ENCODE results near the gene HOXA9.

The HOXA9 gene

DNA sequence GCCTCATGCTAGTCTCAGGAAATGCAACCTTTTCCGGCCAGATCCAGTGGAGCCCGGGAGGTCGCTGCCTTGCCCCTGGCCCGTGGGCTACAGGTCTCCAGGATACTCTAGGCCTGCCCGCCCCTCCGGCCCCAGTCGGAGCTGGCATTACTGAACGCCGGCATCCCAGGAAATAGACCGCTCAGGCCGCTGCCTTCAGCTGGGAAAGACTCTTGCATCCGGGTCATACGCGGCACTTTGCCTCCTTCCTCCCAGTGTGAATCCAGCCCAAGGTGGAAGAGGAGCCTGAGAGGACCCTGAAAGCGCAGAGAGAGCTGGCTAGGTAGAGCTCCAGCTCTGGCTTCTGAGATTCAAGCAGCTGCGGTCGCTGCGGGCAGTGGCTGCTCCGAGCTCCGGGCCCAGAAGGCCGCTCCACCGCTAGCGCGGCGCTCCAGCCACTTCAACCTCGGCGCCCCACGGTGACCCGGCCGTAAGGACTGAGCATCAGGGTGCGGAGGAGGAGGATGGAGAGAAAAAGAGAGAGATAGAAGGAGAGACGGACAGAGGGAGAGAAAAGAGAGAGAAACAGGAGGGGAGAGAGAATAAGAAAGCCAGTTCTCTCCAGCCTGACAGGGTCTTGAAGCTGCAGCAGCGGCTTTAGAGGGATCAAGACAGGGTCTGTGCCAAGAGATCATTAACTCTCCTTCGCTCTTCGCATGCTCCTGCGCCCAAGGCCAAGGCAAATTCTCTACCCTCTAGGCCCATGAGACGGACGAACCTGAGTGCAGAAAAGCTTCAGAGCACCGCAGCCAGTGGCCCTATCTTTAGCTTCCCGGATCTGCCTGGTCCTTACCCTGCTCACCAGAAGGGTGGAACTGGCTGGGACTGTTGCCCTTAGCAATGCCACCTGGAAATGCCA, 10.5 kb upstream of the HOXA9 start:
- no peak for DNase-seq

DNA sequence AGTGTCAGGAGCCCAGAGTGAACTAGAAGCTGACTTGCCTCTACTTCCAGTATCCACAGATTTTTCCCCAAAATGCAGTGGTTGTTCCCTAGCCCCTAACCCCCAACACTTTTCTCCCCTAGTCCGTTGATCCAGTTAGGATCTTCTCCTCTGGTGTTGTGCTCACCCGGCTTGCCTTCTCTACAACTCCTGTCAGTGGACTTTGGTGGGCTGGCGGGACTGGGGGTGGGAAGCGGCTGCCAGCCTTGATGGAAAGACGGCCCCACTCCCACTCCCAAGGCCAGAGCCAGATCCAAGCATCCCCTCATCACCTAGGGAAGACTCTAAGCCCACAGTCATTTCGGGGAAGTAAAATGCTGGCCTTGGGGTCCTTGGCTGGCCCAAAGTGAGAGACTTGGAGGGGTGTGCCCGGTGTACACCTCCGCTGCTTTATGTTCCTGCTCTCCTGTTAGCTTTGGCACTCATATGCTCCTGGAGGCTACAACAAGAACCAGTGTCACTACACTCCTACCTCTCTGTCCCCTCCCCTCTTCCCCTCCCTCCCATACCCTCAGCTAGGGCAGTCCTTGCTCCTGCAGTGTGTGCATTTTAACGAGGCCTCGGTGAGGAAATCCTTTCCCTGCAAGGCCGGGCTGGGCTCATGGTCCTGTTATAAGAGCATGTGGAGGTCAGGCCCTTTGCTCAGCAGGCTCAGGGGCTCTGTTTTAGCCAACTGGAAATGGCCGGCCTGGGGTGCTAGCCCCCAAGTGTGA, 9.7 kb upstream of the HOXA9 start:
- DNase-seq = no peak

DNA sequence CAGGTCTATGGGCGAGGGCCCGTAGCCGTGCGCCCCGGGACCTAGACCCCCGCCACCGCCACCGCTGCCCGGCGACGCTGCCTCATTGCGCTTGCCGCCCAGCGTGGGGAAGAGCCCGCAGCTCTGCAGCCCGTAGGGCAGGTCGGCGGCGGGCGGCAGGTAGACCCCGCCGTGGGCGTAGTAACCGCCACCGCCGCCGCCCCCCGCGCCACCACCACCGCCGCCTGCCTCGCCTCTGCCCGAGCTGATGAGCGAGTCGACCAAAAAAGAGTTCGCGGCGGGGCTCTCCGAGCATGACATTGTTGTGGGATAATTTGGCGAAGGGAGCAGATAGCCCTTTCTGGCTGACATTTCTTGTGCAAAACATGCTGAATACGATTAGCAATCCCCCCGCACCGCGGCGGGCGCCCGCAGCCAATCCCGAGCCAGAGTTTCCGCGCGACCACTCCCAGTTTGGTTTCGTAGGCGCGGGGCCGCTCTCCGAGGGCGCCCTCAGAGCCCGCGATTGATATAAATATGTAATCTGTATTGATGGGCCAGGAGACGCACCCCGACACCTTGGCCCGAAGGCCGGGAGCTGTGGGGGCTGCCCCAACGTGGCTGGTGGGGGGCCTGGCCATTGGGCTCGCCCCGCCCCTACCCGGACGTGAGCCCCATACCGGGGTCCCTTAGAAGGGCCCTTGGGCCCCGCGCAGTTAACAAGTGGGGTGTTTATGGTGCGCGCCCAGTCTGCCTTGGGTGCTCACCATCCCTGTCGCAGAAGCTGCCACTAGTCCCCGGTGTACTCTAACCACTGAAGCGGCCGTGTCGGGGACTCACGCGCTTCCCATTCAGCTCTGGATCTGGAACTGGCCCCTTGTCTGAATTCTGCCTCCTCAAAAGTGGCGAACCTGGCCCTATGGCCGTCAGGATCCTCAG, 8.9 kb upstream of the HOXA9 start, which contains the start of gene HOXA10:
TSS of gene HOXA10 (minus strand) at position 365 of the 918 bp plus-strand sequence. CDS start at position 351, 14 bp downstream.
- no peak for DNase-seq

DNA sequence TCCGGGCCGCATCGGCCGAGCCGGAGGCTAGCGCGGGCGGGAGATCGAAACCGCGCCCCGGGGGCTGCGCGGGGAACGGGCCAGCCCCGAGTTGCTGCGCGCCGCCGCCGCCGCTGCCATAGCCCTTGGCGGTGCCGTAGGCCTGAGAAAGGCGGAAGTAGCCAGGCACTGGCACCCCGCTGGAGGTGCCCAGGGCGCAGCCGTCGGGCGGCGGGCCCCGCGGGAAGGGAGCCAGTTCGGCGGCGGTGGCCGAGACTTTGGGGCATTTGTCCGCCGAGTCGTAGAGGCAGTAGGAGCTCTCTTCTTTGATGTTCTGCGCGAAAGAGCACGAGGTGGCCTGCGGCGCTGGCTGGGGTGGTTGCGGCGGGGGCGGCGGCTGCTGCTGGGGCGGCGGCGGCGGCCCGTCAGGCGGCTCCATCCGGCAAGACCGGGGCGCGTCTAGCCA, 8.2 kb upstream of the HOXA9 start:
- no peak for DNase-seq

DNA sequence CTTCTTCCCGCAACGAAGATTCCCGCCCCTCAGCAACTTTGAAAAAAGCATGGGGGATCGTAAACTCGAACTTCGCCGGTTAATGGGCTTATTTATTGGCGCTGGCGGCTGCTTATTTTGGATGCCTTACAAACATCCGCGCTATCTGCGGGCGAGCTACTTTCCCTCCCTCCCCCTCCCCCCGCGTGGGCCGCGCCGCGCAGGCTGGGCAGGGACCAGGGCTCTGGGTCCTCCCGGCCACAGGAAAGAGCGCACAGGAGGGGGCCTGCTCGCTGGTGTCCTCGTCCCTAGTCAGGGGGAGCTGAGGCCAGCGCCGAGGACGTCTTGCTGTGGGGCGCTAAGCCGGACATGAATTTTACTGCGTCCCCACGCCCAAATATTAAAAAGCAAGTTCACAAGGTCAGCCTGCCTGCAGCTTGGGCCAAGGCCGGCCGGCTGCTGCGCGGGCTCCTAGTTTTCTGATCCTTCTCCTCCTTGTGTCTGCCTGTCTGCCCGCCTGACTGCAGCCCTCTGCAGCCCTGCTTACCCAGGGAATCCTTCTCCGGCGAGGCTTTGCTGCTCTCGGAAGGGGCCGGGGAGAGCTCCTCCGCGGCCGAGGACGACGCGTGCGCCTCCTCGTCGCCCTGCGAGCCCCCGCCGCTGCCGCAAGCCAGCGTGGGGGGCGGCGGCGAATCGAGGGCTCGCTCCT, 7.6 kb upstream of the HOXA9 start:
- peak; percentile 45 for DNase-seq

DNA sequence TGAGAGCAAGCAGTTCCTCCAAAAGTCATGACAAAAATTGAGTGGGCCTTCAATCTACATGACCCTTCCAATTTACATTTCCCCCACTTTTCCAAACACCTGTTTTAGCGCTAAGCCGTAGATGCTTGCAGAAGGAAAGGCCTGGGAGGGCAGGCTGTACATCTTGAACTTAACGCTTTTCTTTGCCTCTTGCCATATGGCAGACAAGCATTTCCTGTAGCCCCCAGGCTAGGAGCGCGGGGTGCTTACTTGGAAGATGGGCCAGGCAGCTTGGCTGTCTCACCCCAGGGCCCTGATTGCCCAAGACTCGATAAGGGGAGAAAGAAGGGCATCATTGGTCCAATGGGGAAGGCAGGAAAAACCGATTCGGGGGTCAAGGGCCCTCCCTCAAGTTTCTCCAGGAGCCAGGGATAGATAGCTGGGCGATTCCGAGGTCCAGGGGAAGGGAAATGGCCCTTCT, 7.0 kb upstream of the HOXA9 start:
- no peak for DNase-seq

DNA sequence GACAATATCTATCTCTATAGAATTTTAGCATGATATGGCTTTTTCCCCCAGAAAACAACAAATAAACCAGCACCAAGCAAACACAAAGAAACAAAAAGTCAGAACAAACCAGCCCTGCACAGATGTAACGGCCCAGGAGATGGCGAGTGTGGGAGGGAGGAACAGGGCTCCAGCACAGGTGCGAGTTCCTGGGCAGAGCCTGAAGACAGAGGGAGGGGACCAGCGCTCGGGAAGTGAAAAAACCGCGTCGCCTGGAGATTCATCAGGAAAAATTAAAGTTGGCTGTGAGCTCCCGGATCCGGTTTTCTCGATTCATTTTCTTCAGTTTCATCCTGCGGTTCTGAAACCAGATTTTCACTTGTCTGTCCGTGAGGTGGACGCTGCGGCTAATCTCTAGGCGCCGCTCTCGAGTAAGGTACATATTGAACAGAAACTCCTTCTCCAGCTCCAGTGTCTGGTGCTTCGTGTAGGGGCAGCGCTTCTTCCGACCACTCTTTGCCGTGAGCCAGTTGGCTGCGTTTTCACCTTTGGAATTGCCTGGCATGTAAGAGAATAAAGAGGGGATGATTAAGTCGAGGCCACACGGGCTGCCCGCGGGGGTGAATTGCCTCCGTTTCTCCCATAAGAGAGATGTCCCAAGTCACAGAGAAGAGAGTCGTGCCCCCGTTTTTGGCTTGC, 6.4 kb upstream of the HOXA9 start:
- DNase-seq = no peak

DNA sequence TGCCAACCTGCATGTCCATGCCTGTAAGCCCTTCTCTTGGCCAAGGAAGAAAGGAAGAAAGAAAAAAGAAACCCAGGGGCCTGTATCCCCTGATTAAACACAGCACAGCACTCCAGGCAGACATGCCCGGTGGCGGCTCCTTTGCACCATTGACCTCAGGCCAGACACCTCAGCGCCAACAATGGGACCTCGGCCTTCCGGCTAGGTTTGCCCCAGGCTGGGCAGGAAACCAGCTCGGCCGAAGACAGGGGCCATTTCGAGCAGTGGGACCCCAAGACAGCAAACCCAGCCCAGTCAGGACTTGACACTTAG, 5.9 kb upstream of the HOXA9 start:
- DNase-seq = no peak

DNA sequence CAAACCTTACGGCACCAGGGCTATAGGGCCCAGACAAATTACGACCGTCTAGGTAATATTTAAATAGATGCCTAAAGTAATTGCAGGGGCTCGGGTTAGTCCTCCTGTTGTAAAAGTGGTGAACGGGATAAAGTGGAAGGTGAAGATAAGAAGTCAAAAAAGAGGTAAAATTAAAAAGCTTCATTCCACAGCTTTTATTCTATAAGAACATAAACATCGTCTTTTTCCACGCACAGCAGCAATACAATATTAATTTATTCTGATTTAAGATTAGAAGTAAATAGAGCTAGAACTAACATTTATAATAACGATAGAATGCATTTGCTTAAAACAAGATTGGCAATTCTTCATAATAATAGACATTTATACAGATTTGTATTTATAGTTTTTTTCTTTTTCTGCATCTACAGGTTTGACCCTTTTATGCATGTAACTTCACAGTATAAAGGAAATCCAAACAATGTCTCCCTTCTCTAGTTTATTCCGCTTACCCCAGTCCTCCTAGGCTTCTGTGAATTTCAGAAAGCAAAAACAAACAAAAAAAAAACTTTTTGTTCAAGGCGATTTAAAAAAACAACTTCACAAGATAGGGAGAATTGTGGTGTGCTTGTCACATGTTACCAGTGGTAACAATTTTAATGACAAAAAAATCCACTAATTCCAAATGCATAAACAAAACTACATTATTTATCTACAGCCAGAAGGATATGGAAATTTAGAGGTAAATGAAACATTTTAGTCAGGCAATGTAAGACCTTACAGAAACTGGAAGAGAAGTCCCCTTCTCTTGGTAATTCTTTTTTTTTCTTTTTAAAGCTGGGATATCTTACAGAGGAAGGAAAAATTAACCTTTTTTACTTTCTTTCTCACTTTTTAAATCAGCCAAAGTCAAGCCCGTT, 5.3 kb upstream of the HOXA9 start:
- no peak for DNase-seq

DNA sequence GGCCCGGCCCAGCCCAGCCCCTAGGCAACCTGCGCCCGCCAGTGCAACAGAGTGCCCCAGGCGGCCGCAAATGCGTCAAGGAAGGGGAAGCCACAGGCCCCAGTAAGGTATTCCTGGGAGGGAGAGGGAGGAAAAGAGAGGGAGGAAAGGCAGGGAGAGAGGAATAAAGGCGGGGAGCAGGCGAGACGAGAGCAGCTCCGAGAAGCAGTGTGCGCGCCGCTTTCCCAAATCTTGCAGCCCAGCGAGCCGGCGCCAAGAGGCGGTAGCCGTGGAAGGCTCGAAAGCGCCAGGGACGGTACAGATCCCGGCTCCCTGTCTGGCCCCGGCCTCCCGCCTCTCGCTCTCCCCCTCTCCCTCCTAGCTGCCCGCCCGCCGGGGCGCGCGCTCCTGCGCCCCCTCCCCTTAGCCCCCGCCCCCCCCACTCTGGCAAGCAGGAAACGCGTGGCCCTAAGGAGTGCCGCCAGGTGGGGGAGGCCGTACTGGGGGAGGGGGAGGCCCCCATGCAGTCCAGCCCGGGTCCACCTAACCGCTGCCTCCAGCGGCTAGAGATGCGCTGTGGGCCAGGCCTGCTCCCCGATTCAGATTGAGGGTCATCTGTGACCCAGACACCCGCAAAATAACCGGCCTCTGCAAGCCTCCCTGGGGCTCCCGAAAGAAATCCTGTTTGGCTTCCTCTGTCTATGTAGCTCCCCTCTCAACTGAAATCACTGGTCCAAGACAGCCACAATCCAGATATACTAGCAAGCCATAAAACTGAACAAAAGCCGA, 4.5 kb upstream of the HOXA9 start:
- DNase-seq = no peak

DNA sequence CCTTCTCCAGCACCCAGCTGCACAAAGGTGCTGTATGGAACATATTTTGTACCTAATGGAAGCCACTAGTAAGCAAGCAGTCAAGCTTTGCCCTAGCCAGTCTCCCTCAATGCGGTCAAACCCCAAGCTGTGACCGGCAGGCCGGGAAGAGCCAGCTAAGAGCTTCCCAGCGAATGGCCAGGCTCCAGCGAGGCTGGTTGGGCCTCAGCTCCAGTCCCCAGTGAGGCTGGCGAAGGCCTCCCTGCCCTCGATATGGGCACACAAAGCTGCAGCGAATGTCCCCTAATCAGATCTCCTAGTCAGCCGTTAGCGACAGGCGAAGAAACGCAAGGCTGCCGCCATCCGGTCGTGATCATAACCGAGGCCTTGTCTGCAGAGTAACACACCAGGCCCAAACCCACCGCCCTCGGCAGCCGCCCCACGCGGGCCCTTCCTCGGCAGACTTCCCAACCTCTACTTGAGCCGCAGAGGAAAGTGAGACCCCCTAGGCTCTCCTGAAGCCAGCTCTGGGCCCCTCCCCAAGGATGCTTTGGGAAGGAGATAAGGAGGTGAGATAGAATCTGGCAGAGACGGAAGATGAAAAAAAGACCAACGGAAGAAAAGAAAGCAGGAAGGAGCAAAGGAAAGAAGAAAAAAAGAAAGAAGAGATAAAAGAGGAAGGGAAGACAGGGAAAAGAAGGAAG, 3.1 kb upstream of the HOXA9 start:
- DNase-seq = peak; percentile 74

DNA sequence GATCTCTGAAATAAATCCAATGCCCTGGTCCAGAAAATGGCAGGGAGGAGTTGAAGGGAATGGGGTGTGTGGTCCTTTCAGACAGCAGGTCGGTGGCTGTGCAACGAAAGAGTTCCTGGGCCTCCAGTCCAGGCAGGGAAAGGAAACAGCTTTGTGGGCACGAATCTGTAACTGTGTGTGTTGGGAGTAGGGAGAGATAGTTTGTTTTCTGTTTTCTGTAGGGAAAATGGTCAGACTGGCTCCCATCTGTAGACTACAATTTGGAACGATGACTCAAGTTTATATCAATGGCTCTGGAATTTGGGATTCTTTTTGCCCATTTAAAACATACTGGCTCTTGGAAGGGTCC, 2.6 kb upstream of the HOXA9 start:
- DNase-seq = no peak

DNA sequence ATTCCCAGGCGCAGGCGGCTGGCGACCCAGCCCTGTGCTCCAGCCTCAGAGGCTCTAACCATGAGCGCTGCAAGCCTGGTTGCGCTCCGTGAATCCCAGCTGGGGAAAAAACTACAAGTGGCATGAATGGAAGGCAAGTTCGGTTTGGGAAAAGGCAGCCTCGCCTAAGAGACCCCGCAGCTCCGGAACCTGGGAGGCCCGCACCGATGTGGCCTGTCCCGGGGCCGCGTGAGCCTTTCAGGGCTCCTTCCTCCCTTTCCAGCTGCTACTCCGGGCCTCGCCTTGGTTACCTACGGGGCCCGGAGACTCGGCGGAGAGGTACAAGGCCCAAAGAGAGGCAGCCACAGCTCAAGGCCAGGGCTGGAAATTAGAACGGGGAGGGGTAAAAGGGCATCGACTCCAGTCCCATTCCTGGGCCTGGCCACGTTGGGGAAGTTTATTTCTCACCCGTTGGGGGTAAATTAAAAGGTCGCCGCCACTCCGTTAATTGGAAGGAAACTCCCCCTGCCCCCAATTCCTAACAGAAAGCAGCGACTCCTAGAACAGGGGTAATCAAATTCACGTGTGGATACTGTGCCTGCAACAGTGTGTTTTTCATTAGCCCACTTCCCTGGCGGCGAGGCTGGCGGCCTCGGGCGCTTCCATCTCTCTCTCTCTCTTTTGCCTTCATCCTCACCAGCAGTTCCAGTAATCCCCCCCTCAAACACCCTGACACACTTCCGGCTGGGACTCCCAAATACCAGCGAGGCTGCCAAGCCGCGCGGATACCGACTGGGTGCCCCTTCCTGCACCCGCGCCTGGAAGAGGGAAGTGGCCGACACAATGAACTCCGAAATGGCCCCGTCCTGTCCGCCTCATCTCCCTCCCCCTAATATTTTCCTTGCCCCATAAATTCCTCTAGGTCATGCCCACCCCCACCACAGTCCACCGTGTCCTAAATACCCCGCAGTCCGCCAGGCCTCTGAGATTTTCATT, 1.5 kb upstream of the HOXA9 start:
- DNase-seq = no peak

DNA sequence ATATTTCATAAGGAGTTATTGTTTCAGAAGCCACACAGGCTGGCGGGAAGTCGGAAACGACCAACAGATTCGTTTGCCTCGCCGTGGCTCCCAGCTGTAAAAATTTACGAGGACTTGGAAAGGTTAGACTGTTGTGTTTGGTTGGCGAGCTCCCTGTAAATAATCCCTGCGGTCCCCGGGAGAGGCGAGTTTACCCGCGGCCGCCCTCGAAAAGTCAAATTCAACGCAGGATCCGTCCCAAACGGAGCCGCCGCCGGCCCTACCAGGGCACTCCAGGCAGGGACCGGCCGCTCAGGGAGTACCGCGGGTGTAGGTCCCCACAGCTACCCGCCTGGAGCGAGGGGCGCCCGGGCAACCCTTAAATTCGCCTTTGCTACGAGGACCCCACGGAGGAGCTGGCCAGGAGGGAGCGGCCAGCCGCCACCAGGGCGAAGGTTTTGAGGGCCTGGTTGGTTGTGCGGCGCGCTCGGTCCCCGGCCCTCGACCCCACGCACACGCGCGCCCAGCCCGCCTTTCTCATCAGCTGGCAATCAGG, 726 bp upstream of the HOXA9 start:
- DNase-seq = no peak

DNA sequence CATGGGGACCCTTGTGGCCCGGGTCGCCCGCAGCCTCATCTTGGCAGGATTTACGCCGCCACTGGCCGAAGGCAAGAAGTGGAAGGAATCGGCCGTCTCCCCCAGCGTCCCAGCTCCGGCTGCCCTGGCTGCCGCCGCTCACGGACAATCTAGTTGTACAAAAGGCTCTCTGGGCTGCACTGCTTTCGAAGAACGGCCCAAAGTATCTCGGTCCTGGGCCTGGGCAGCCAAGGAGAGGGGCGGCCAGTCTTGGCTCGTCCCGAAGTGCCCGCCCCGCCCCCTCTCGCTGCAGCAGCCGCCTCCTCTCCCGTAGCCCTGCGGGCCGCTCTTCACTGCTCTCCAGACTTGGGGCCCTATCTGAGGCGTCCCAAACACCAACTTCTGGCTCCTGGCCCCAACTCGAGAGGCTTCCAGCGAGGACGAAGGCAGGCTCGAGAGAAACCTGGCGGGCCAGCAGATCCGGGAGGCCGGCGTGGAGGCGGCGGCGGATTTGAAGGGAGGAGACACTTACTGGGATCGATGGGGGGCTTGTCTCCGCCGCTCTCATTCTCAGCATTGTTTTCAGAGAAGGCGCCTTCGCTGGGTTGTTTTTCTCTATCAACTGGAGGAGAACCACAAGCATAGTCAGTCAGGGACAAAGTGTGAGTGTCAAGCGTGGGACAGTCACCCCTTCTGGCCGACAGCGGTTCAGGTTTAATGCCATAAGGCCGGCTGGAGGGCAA, 809 bp downstream of the HOXA9 start:
- no peak for DNase-seq

DNA sequence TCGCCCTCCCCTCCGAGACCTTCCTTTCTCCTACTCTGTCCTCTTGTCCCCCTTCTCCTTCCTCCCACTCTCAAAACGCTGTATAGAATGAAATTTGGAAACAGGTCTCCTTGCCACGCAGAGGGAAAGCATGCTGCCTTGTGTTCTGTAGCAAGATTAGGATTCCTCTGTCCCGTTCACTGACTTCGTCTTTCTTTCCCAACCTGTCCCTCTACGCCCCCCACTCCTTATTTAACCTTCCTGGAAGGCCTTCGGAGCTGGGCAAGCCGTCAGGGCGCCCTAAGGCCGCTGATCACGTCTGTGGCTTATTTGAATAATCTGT, 1.3 kb downstream of the HOXA9 start:
- DNase-seq = no peak
